Effector CD8-positive, alpha-beta T cell (primary cell): ENCODE results near the gene TUBA1C.

Experiments used
- DNase-seq: peaks from one replicate; lab custom pipeline; 2025; lab: John Stamatoyannopoulos, UW

TUBA1C gene

DNA sequence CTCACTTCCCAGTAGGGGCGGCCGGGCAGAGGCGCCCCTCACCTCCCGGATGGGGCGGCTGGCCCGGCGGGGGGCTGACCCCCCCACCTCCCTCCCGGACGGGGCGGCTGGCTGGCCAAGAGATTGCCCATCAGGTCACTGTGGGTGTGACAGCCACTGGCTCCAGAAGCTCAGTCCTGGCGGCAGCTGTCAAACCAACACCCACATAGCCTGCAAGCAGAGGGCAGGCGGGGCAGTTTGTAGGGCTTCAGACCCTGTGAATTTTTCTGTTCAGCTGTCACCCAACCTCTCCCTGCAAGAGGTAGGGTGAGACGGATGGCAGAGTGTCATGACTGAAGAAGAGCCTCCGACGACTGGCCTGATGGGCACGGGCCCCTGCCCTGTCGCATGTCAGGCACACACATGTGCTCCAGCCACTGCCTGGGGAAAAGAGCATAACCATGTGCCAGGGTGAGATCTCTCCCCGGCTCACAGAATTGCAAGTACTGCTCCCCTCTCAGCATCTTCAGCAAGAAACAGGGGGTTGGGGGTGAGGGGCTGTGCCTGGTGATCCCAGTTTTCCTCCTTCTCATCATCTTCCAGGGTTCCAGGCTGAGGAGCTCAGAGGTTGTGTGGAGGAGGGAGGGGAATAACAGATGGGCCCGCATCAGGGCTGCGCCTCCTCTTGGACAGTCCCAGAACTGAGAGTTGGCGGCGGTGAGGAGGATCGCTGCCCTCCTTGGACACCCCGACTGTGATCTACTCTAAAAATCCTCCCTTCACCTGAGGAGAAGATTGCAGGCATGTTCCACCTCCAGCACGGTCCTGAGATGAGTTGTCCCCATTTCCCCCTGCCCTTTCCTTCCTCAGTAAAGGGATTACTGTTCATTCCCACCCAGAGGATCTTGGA lies 18.9 kb downstream of the TUBA1C start:
- no peak for DNase-seq

- DNase-seq = no peak
These were observed 19.8 kb downstream of the TUBA1C start for GRCh38 chr12:49284672-49285071.

DNA sequence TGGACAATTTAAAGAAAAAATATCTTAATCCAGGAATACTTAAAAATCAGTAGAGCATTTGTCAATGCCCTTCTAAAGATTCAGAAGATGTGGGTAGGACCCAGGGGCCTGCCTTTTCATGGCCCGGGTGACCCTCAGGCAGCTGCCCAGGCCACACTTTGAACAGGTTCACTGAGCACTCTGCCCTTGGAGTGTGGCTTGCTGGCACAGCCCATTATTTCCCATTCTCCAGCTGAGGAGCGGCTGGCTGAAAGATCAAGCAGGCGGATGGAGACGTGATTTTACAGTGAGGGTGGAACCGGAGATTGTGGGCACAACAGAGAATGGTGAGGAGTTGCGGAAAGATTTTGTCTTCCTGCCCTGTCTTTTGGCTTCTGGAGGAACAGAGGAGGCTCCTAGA lies 23.0 kb downstream of the TUBA1C start:
- no peak for DNase-seq

- peak; percentile 60 for DNase-seq
These were observed 23.6 kb downstream of the TUBA1C start for GRCh38 chr12:49288412-49288853.

DNA sequence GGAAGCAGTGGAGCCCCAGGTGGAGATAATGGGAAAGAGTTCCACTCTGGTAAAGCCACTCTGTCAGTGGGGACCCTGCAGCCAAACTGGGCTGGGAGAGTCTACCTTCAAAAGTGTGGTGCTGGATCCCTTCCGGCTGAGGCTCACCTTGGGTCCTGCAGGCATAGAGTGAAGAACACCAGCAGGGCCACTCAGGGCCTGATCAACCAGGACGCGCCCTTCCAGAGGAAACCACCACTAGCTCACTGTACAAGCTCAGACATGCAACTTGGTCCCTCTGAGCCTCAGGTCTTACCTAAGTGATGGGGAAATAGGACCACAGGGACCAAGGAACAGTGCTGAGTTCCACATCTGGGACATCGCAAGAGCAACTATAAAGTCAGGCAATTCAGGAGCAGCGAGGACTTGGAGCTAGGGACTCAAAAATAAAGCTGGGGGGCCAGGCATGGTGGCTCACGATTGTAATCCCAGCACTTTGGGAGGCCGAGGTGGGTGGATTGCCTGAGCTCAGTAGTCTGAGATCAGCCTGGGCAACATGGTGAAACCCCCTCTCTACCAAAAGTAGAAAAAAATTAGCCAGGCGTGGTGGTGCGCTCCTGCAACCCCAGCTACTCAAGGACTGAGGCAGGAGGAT lies 24.2 kb downstream of the TUBA1C start:
- no peak for DNase-seq

DNA sequence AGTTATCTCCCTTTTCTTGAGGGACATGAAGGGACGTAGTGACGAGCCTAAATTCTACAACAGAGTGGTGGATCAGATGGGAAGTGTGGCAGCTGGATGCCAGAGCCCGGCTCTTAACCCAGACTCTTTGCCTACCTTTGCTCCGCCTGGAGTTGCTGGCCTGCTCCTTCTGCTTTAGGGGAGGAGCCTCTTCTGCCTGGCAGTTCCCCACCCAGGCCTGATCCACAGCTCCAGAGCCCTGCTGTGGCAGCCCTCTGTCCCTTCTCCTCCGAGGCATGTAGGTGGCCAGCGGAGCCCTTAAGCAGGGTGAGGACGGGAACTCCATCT lies 27.8 kb downstream of the TUBA1C start:
- DNase-seq = no peak

DNA sequence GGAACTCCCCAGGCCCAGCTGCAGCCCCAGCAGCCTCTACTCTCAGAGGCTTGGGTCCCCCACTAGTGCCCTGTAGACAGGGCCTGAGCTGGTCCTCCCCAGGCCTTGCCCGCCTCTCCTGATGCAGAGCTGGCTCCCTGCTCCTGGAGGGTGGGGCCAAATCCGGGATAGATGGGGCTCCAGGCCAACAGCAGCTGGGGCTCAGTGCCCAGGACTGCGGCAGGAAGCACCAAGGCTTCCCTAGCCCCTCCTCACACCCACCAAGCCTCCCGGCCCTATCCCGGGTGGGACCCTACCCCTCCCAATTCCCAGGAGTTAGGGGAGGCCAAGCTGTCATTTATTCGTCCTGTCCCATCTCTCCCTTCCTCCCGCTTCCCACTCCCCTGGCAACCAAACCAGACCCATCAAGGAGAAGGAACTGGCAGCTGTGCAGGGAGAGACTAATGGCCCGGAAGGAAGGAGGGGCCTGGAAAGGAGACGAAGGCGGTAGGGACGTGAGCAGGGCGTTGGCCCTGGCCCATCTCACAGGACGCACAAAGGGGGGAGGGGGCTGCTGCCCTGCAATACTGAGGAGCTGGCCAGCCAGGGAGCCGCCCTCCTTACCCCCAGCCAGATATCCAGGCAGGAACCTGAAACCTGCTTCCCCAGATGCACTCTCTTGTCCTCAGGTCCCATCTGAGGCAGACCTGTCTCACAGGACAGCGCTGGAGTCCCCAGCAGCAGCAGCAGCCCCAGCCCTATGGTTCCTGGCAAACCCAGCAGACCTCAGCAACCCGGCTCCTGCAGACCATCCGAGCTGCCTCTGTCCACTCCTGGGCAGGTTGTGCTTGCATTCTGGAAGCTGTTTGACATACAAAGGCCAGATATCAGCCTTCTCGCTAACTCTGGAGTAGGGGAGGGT lies 28.4 kb downstream of the TUBA1C start:
- DNase-seq = no peak

DNA sequence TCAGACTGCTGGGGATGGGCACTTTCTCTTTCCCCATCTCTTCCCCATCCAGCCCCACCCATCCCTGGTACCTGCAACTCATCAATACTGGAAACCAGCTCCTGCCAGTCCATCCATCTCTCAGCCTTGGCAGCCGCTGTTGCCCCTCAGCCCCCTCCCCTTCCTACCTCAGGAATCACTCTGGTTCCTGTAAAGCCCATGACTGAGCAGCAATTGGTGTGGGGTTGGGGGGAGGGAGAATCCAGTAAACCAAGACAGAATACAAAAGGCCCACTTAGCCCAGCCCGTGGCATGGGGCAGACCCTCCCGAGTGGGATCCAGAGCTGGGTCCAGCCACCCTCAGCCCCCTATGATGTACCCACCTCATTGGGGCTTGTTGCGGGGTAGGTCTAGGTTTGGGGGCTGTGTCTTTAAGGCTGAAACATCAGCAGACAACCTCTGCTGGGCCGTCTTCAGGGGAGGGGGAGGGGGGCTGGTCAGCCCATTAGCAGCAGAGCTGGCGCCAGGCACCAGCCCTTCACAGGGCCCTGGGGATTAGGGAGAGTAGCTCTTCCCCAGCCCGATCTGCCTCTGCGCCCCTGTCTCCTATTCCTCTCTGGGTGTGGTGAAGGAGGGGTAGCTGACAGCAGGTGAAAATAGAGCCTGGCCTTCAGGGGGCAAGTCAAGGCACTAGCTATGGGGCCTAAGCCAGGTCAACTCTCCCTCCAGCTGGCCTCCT lies 29.4 kb downstream of the TUBA1C start:
- no peak for DNase-seq

DNA sequence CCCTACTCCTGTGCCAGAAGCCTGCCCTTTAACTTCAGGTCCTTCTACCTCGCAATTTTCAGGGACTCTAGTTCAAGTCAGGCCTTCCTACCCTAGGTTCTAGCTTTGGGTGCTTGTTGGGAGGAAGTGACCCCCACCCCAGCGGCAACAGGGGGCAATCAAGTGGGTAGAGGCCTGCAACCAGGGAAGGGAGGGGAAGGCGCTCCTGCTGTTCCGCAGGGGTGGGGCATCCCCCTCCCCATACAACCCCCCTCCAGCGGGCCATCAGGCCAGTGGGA lies 29.9 kb downstream of the TUBA1C start:
- DNase-seq = no peak

DNA sequence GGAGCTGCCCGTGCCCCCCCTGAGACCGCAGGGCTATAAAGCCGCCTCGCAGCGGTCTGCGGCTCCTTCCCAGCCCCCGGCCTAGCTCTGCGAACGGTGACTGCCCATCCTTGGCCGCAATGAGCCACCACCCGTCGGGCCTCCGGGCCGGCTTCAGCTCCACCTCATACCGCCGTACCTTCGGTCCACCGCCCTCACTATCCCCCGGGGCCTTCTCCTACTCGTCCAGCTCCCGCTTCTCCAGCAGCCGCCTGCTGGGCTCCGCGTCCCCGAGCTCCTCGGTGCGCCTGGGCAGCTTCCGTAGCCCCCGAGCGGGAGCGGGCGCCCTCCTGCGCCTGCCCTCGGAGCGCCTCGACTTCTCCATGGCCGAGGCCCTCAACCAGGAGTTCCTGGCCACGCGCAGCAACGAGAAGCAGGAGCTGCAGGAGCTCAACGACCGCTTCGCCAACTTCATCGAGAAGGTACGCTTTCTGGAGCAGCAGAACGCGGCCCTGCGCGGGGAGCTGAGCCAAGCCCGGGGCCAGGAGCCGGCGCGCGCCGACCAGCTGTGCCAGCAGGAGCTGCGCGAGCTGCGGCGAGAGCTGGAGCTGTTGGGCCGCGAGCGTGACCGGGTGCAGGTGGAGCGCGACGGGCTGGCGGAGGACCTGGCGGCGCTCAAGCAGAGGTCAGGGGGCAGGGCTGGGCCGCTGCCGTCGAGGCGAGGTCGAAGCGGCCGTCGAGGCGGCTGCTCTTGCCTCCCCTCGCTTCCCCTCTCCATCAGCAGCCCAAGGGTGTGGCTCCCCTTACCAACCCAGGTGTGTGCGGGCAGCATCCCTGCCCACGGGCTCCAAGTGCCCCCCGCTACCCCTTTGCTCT lies 30.4 kb downstream of the TUBA1C start, which contains the start of gene PRPH:
Gene PRPH (plus strand): TSS at position 66 of the 855 bp plus-strand sequence. CDS start 54 bp downstream, at position 120.
- DNase-seq = no peak

DNA sequence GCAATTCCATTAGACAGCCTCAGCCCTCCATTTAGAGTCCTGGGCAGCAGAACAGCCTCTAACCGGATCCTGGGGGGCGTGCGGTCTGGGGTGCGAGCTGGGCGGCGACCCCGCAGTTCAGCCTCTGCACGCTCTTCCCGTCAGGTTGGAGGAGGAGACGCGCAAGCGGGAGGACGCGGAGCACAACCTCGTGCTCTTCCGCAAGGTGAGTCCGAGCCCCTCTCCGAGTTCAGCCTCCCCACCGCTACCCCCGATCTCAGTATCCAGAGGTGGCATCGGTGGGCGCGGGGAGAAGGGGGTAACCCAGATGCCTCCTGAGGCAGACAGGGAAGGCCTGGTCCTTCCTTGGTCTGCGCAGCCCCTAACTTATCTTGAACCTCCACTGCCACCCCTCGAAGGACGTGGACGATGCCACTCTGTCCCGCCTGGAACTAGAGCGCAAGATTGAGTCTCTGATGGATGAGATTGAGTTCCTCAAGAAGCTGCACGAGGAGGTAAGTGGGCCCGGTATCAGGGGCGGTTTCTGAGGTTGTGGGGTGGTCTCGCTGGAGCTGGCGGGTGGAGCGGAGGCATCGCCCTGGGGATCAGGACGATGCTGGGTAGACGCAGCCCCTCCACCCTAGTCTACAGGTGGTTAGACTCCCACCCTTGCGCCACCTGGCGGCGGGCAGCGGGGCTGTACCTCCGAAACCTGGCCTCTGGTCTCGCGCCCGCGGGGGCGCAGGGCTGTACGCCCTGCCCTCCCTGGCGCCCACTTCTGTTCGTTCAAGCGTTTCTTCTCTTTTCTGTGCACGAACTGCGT lies 31.4 kb downstream of the TUBA1C start:
- DNase-seq = peak; percentile 43

GRCh38 chr12:49296836-49297694 lies 32.2 kb downstream of the TUBA1C start:
- DNase-seq = no peak

DNA sequence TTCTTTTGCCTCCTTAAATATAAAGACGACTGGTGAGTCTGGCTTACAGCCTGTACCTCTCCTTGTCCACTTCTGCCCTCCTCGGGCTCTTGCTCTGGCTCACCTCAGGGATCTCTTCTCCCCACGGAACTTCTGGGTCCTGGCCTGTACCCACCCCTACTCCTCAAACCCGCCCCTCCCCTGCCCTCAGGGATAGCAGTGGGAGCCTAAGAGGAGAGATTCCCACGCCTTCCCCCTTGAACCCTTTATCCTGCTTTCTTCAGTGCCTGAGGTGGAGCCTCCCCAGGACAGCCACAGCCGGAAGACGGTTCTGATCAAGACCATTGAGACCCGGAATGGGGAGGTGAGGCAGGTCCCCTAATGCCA lies 32.8 kb downstream of the TUBA1C start:
- DNase-seq = no peak

DNA sequence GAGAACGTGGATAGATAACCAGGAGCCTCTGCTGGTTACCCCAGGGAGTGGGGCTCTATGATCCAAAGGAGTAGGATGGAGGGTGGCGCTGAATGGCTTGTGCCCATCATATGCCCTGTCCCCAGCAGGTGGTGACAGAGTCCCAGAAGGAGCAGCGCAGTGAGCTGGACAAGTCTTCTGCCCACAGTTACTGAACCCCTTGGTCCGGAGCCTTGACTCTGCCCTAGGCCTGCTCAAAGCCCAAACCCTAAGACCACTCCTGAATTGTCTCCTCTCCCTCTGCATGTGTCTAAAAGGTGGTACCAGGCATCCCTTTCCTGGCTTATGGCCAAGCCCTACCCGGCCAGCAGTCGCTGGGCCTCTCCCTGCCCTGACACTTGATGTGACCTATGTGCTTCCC lies 33.3 kb downstream of the TUBA1C start:
- DNase-seq = no peak

DNA sequence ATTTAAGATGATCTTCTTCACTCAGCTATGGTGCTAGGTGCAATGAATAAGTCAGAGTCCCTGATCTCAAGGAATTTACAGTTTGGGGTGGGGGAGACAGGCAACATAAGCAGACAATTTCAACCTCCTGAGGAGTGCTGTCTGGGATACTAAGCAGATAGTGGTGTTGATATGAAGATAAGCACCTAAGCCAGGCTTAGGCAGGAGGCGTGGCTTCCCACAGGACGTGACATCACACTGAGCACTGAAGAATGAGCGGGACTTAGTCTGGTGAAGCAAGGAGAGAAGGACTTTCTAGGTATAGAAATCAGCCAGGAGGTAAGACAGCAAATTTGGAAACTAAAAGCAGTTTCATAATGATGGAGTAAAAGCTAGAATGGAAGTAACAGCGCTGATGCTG lies 36.9 kb downstream of the TUBA1C start:
- no peak for DNase-seq

DNA sequence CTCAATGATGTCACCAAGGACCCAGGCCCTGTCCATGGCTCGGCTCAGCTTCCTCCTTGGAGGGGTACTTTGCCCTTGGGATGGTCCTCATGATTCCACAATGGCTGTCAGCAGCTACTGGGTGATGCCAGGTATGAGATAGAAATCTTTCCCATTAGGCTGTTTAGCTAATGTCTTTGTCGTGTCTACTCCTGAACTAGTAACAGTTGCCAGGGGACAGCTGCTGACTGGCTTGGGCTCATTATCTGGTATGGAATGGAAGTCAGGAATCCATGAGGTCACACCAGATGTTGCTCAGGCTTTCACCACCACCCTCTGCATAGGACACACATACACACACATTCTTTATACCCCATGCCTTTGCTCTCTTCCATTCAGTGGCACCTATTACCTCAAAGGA lies 39.3 kb downstream of the TUBA1C start:
- no peak for DNase-seq

DNA sequence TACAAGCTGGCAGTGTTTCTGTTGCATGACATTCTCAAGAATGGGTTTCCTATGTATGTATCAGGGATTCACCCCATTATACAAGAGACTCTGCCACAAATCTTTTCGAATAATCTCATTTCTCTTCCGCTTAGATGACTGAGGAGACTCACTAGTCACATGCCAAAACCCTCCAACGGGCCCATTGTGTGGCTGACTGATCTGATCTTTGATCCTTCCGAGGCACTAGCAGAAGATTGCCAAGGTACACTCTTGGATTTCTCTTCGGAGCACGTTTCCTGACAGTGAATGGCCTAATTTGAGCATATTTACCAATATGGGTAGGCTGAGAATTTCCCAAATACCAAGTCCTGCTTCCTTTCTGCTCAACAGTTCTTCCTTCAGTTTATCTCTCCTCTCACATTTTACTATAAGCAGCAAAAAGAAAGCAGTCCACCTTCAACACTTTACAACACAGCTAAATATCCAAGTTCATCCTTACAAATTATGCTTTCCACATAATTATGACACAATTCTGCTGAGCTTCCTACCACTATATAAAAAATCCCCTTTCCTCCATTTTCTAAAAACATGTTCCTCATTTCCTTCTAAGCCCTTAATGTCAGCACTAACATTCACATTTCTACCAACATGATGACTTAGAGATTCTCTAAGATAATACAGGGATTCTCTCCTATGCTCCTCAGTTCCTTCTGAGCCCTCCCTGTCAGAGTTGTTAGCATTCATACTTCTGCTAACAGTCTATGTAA lies 41.1 kb downstream of the TUBA1C start:
- DNase-seq = no peak

GRCh38 chr12:49309386-49309785 lies 44.5 kb downstream of the TUBA1C start:
- DNase-seq = no peak
